Ureter (tissue), 1 donor: ENCODE results near the gene DUSP22. TPM values are rescaled to one million over a fixed set of nuclear protein-coding genes. Genes with fewer than 3 reads are reported as not detected.
"Not testable (repeated sequence)": the region's sequence is repeated elsewhere in the genome, so short reads cannot be mapped to it uniquely, and the experiment has no call there.

ENCODE experiments used
- DNase-seq: peaks from one replicate; pipeline ENCODE4 v3.0.0-alpha.2; 2020; ENCODE audit warnings: low spot score
- total RNA-seq: library from RNA; stranded (reverse); gene quantifications from one replicate; pipeline ENCODE4 v1.2.4, GENCODE V29; 2023
- donor health status: DM: yes; HTN: yes; CAD: no.

Gene DUSP22
- total RNA-seq, 1 donor from 2014 or later, result 48.9 TPM

GRCh38 chr6:364609-365540 is 72.6 kb downstream of the DUSP22 start:
- no peak for DNase-seq

GRCh38 chr6:365835-366234 is 73.5 kb downstream of the DUSP22 start:
- no peak for DNase-seq

- no peak for DNase-seq
Observed at GRCh38 chr6:366389-367297, 74.4 kb downstream of the DUSP22 start.

GRCh38 chr6:367298-367794 is 75.1 kb downstream of the DUSP22 start:
- DNase-seq, result no peak

- DNase-seq, result no peak
Observed at GRCh38 chr6:367891-368630, 75.8 kb downstream of the DUSP22 start.

- no peak for DNase-seq
Observed at GRCh38 chr6:369559-370431, 77.5 kb downstream of the DUSP22 start.

- no peak for DNase-seq
Observed at GRCh38 chr6:370555-370954, 78.3 kb downstream of the DUSP22 start.

- not testable (repeated sequence) for DNase-seq
Observed at GRCh38 chr6:371851-372250, 79.6 kb downstream of the DUSP22 start.

GRCh38 chr6:372336-372911 is 80.1 kb downstream of the DUSP22 start:
- DNase-seq, result no peak

- DNase-seq, result no peak
Observed at GRCh38 chr6:373031-373430, 80.7 kb downstream of the DUSP22 start.

- DNase-seq, result no peak
Observed at GRCh38 chr6:373773-374724, 81.8 kb downstream of the DUSP22 start.

GRCh38 chr6:374956-375355 is 82.7 kb downstream of the DUSP22 start:
- no peak for DNase-seq

GRCh38 chr6:376827-377640 is 84.7 kb downstream of the DUSP22 start:
- no peak for DNase-seq

GRCh38 chr6:377641-378020 is 85.3 kb downstream of the DUSP22 start:
- not testable (repeated sequence) for DNase-seq

- no peak for DNase-seq
Observed at GRCh38 chr6:378090-378957, 86.0 kb downstream of the DUSP22 start.

GRCh38 chr6:378958-379409 is 86.7 kb downstream of the DUSP22 start:
- DNase-seq, result no peak
